Neural cell (in vitro differentiated cells): ENCODE data around the gene HSD3B7. TPM values are rescaled to one million over a fixed set of nuclear protein-coding genes. Genes with fewer than 3 reads are reported as not detected.
A peak's percentile ranks its signal among the peaks of the same experiment; 100 is the strongest.

ENCODE experiments used
- H2AFZ ChIP-seq: fragments of 200-600, 300-800 bp; sonication (generic), shearing (Covaris generic); 2 replicates; pipeline ENCODE4 v1.6.0; 2014; ENCODE audit warnings: low read depth, mild to moderate bottlenecking, antibody characterized with exemption, low read length, moderate library complexity
- H3F3A ChIP-seq: fragments of 200-600 bp; shearing (Covaris generic); 2 replicates; pipeline ENCODE4 v1.6.1; 2016; ENCODE audit warnings: mild to moderate bottlenecking, moderate library complexity, mixed read lengths, antibody characterized with exemption, low read length; ENCODE audit not compliant: insufficient read depth, poor library complexity, severe bottlenecking
- H3K27ac ChIP-seq: fragments of 200-600, 300-800 bp; sonication (generic), shearing (Covaris generic); 2 replicates; pipeline ENCODE4 v1.5.1; 2014; ENCODE audit warnings: mild to moderate bottlenecking, low read length, moderate library complexity
- H3K27me3 ChIP-seq: fragments of 300-800, 200-600 bp; sonication (generic), shearing (Covaris generic); 2 replicates; pipeline ENCODE4 v1.6.0; 2014; ENCODE audit warnings: mild to moderate bottlenecking, low read depth, low read length, moderate library complexity; ENCODE audit not compliant: insufficient read depth
- H3K36me3 ChIP-seq: fragments of 300-800, 200-600 bp; sonication (generic), shearing (Covaris generic); 2 replicates; pipeline ENCODE4 v1.5.1; 2014; ENCODE audit warnings: mild to moderate bottlenecking, antibody characterized with exemption, low read length, moderate library complexity; ENCODE audit not compliant: insufficient read depth
- H3K4me2 ChIP-seq: fragments of 300-800, 200-600 bp; sonication (generic), shearing (Covaris generic); 2 replicates; pipeline ENCODE4 v1.6.0; 2014; ENCODE audit warnings: mild to moderate bottlenecking, low read length
- H3K4me3 ChIP-seq: fragments of 300-800, 200-600 bp; sonication (generic), shearing (Covaris generic); 2 replicates; pipeline ENCODE4 v1.5.1; 2014; ENCODE audit warnings: mild to moderate bottlenecking, low read length, moderate library complexity
- H3K79me2 ChIP-seq: fragments of 200-600 bp; shearing (Covaris generic); replicated peaks from 2 replicates; pipeline ENCODE4 v1.6.0; 2014; ENCODE audit warnings: mild to moderate bottlenecking, low read length, moderate library complexity; ENCODE audit not compliant: insufficient read depth
- H3K9ac ChIP-seq: fragments of 300-800, 200-600 bp; sonication (generic), shearing (Covaris generic); 2 replicates; pipeline ENCODE4 v1.6.1; 2016; ENCODE audit warnings: mild to moderate bottlenecking, low read length, mixed read lengths
- H3K9me2 ChIP-seq: fragments of 200-600 bp; shearing (Covaris generic); 2 replicates; pipeline ENCODE4 v1.6.1; 2016; ENCODE audit warnings: mild to moderate bottlenecking, low read length, mixed read lengths; ENCODE audit not compliant: insufficient read depth
- H3K9me3 ChIP-seq: fragments of 200-600, 300-800 bp; sonication (generic), shearing (Covaris generic); 2 replicates; pipeline ENCODE4 v1.6.1; 2016; ENCODE audit warnings: mild to moderate bottlenecking, mixed run types, low read length, moderate library complexity, mixed read lengths
- H4K20me1 ChIP-seq: fragments of 200-600 bp; shearing (Covaris generic); 2 replicates; pipeline ENCODE4 v1.6.1; 2016; ENCODE audit warnings: mild to moderate bottlenecking, mixed run types; ENCODE audit not compliant: insufficient read depth
- EP300 ChIP-seq: fragments of 450-650 bp; conservative IDR thresholded peaks from 2 replicates; pipeline ENCODE4 v1.6.1; 2014; ENCODE audit warnings: antibody characterized with exemption, mild to moderate bottlenecking, moderate library complexity; ENCODE audit not compliant: poor library complexity, severe bottlenecking
- EZH2 ChIP-seq: fragments of 200-600, 300-800 bp; shearing (Covaris generic), sonication (generic); IDR thresholded peaks from 2 replicates; pipeline ENCODE4 v1.6.1; 2014; ENCODE audit warnings: antibody characterized with exemption, low read length, borderline replicate concordance, mild to moderate bottlenecking; ENCODE audit not compliant: insufficient read depth, poor library complexity, severe bottlenecking
- MXI1 ChIP-seq: fragments of 450-650 bp; conservative IDR thresholded peaks from 2 replicates; pipeline ENCODE4 v1.6.1; 2014; ENCODE audit warnings: antibody characterized with exemption, mild to moderate bottlenecking; ENCODE audit not compliant: poor library complexity, severe bottlenecking
- POLR2AphosphoS5 ChIP-seq: IDR thresholded peaks from 2 replicates; pipeline ENCODE4 v1.6.1; 2012
- RAD21 ChIP-seq: fragments of 450-650 bp; conservative IDR thresholded peaks from 2 replicates; pipeline ENCODE4 v1.6.1; 2014; ENCODE audit warnings: antibody characterized with exemption, mild to moderate bottlenecking, moderate library complexity
- SMC3 ChIP-seq: fragments of 450-650 bp; conservative IDR thresholded peaks from 2 replicates; pipeline ENCODE4 v1.6.1; 2014; ENCODE audit warnings: antibody characterized with exemption, mild to moderate bottlenecking, moderate library complexity; ENCODE audit not compliant: poor library complexity
- TAF1 ChIP-seq: IDR thresholded peaks from 2 replicates; pipeline ENCODE4 v1.6.1; 2012; ENCODE audit warnings: low read depth
- polyA plus RNA-seq: library from polyadenylated mRNA; depleted of rRNA; stranded (reverse); fragments of >200 nt; gene quantifications from 2 replicates; pipeline ENCODE4 v1.2.3, GENCODE V29; 2014
- TF ChIP-seq, protein P1 (sequence below): fragments of 450-650 bp; IDR thresholded peaks from 2 replicates; pipeline ENCODE4 v1.5.1; 2014; ENCODE audit warnings: antibody characterized with exemption, mild to moderate bottlenecking, moderate library complexity; ENCODE audit not compliant: poor library complexity, severe bottlenecking
- TF ChIP-seq, protein P2 (sequence below): IDR thresholded peaks from 2 replicates; pipeline ENCODE4 v1.6.1; 2012; ENCODE audit warnings: borderline replicate concordance

The HSD3B7 gene
- polyA plus RNA-seq, 1 donor from 2014 or later: 3.4 TPM

DNA sequence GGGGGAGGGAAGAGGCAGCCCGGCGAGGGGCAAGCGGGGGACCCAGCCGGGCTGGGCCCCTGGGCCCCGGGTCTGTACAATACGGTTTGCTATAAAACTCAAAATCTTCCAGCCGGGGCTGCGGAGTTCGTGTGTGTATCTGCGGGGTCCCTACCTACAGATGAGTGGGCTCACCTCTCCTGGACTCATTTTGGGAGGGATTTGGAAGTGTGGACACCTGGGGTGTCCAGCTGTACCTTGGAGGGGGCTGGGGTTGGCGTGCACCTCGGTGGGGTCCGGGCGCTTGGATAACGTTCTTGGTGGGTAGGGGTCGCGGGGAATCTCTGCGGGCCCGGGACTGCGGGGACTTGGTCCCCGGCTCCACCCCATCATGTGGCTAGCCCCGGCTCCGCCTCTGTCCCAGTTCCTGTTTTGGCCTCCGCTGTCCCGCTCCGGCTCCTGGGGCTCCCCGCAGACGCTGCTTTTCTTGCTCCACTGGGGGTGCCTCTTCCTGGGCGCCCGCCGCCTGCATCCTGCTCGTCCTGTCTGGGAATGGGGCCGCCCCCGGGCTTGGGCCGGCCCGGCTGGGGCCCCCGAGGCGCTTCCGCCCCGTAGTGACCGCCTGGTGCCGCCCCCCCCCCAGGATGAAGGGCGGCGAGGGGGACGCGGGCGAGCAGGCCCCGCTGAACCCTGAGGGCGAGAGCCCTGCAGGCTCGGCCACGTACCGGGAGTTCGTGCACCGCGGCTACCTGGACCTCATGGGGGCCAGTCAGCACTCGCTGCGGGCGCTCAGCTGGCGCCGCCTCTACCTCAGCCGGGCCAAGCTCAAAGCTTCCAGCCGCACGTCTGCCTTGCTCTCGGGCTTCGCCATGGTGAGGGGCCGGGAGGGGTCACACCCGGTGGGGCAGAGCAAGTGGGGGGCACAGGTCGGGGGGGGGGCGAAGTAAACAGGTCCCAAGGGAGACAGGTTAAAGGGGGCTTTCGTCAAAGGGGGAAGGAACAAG is 36.0 kb upstream of the HSD3B7 start, which contains the start of gene ORAI3:
TSS of gene ORAI3 (plus strand) at position 402 of the 983 bp plus-strand sequence. CDS start at position 624, 222 bp downstream.
- Histone ChIP-seq H3K9ac (peak within 1 kb of the TSS; percentile 88), H3K9me2 (no peaks in the 10 kb centered on the region), H2AFZ (no peak within 1 kb of the TSS), H3K4me3 (peak within 1 kb of the TSS; percentile 86), H3K79me2 (peaks cover 7% of the 10 kb centered on the region), H3K27ac (peak within 1 kb of the TSS; percentile 92), H3K36me3 (peaks cover 6% of the 10 kb centered on the region), H4K20me1 (no peaks in the 10 kb centered on the region), H3F3A (no peaks in the 10 kb centered on the region), H3K27me3 (no peaks in the 10 kb centered on the region), H3K4me2 (peak within 1 kb of the TSS; percentile 90), H3K9me3 (no peaks in the 10 kb centered on the region)
- TF ChIP-seq, protein P1, sequence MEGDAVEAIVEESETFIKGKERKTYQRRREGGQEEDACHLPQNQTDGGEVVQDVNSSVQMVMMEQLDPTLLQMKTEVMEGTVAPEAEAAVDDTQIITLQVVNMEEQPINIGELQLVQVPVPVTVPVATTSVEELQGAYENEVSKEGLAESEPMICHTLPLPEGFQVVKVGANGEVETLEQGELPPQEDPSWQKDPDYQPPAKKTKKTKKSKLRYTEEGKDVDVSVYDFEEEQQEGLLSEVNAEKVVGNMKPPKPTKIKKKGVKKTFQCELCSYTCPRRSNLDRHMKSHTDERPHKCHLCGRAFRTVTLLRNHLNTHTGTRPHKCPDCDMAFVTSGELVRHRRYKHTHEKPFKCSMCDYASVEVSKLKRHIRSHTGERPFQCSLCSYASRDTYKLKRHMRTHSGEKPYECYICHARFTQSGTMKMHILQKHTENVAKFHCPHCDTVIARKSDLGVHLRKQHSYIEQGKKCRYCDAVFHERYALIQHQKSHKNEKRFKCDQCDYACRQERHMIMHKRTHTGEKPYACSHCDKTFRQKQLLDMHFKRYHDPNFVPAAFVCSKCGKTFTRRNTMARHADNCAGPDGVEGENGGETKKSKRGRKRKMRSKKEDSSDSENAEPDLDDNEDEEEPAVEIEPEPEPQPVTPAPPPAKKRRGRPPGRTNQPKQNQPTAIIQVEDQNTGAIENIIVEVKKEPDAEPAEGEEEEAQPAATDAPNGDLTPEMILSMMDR: peak; percentile 10
- no peak for TF ChIP-seq EZH2

DNA sequence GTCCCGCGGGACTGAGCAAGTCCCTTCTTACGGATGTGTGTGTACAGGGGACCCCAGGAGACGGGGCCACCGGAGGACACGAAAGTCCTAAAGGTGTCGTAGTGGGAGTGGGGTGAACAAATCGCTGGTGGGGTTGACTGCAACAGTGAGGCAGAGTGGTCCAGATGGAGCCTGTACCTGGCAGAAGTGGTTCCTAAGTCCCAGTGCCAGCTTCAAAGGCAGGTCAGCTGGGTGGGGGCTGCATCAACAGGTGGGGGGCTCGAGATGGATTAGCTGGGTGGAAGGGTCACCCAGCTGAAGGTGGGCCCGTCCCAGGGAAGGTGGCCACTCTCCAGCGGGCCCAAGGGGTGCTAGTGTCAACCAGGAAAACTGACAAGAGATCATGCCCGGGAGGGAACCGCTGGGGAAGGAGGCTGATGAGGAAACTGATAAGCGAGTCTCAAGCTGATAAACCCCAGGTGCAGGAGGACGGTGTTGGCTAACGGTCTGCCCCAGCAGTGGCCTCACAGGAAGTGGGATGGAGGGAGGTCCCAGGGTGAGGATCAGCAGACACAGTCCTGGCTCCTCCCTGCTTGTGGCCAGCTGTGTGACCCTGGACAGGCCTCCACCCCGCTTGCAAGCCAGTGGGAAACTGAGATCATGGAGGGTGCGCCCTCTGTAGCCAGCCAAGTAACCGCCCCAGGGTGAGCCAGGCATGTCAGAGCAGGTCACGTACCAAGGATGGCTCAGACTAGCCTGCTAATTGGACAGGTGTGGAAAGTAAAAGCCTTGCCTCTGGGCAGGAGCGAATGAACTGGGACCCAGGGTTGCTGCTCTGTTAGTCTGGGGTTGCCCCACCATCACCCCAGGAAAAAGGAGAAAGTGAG is 35.1 kb upstream of the HSD3B7 start:
- Histone ChIP-seq H4K20me1 (no peaks in the 10 kb centered on the region), H3K9me3 (no peaks in the 10 kb centered on the region), H3K27ac (peak overlapping the region; percentile 92), H3K27me3 (no peaks in the 10 kb centered on the region), H3K36me3 (no peaks in the 10 kb centered on the region), H3K79me2 (peaks cover 4% of the 10 kb centered on the region), H2AFZ (no peak overlapping the region), H3F3A (no peaks in the 10 kb centered on the region), H3K9ac (peak overlapping the region; percentile 88), H3K4me2 (peak overlapping the region; percentile 90), H3K9me2 (no peaks in the 10 kb centered on the region), H3K4me3 (peak overlapping the region; percentile 86)
- TF ChIP-seq, protein P2, sequence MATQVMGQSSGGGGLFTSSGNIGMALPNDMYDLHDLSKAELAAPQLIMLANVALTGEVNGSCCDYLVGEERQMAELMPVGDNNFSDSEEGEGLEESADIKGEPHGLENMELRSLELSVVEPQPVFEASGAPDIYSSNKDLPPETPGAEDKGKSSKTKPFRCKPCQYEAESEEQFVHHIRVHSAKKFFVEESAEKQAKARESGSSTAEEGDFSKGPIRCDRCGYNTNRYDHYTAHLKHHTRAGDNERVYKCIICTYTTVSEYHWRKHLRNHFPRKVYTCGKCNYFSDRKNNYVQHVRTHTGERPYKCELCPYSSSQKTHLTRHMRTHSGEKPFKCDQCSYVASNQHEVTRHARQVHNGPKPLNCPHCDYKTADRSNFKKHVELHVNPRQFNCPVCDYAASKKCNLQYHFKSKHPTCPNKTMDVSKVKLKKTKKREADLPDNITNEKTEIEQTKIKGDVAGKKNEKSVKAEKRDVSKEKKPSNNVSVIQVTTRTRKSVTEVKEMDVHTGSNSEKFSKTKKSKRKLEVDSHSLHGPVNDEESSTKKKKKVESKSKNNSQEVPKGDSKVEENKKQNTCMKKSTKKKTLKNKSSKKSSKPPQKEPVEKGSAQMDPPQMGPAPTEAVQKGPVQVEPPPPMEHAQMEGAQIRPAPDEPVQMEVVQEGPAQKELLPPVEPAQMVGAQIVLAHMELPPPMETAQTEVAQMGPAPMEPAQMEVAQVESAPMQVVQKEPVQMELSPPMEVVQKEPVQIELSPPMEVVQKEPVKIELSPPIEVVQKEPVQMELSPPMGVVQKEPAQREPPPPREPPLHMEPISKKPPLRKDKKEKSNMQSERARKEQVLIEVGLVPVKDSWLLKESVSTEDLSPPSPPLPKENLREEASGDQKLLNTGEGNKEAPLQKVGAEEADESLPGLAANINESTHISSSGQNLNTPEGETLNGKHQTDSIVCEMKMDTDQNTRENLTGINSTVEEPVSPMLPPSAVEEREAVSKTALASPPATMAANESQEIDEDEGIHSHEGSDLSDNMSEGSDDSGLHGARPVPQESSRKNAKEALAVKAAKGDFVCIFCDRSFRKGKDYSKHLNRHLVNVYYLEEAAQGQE: no peak
- no peak for TF ChIP-seq EP300
- no peak for TF ChIP-seq POLR2AphosphoS5
- TF ChIP-seq, protein P1: no peak
- no peak for TF ChIP-seq MXI1
- no peak for TF ChIP-seq EZH2
- TF ChIP-seq SMC3: no peak
- no peak for TF ChIP-seq RAD21
- no peak for TF ChIP-seq TAF1
